Tibial nerve (tissue), 4 donors: ENCODE results near the gene MAP2K6. TPM values are rescaled to one million over a fixed set of nuclear protein-coding genes. Genes with fewer than 3 reads are reported as not detected.

Experiments
- DNase-seq, 2 donors: peaks; one replicate each; pipeline ENCODE4 v3.0.0-alpha.2; 2019; ENCODE audit warnings: low spot score in 2 of 2
- H3K27ac ChIP-seq, 4 donors: fragments of 200-600 bp; sonication (generic) in 3 of 4; one replicate each; pipeline ENCODE4 v1.5.1; 2017 to 2019; ENCODE audit warnings: mild to moderate bottlenecking in 1 of 4
- H3K27me3 ChIP-seq, 2 donors: fragments of 200-600 bp; sonication (generic) in 1 of 2; one replicate each; pipeline versions ENCODE4 v1.5.1 to v1.6.0; 2017 to 2019
- H3K36me3 ChIP-seq, 3 donors: fragments of 200-600 bp; sonication (generic); one replicate each; pipeline ENCODE4 v1.5.1; 2018 to 2019
- H3K4me1 ChIP-seq, 4 donors: fragments of 200-600 bp; sonication (generic) in 3 of 4; one replicate each; pipeline ENCODE4 v1.5.1; 2017 to 2019
- H3K4me3 ChIP-seq, 4 donors: fragments of 200-600 bp; sonication (generic) in 3 of 4; one replicate each; pipeline ENCODE4 v1.5.1; 2017 to 2019; ENCODE audit warnings: mild to moderate bottlenecking in 1 of 4, moderate library complexity in 1 of 4
- H3K9me3 ChIP-seq, 4 donors: fragments of 200-600 bp; sonication (generic) in 3 of 4; one replicate each; pipeline ENCODE4 v1.5.1; 2017 to 2019
- CTCF ChIP-seq, 5 experiments: fragments of 200-600 bp in 3 of 5; fragments of 450-650 bp in 2 of 5; sonication (generic) in 3 of 5; IDR thresholded peaks; one replicate each; pipeline ENCODE4 v1.5.1; 2016 to 2019; ENCODE audit warnings: antibody characterized with exemption in 5 of 5, mild to moderate bottlenecking in 3 of 5, moderate library complexity in 2 of 5
- EP300 ChIP-seq, 2 donors: sonication (generic); formaldehyde crosslinking; IDR thresholded peaks; one replicate each; pipeline ENCODE4 v1.6.1; 2017; ENCODE audit warnings: antibody characterized with exemption in 2 of 2, mild to moderate bottlenecking in 1 of 2
- POLR2A ChIP-seq, 2 donors: fragments of 450-650 bp; IDR thresholded peaks; one replicate each; pipeline ENCODE4 v1.6.1; 2017; ENCODE audit warnings: antibody characterized with exemption in 2 of 2, mild to moderate bottlenecking in 2 of 2, moderate library complexity in 2 of 2
- WGBS, 2 donors: methylation state at CpG; one replicate each; pipeline ENCODE4 v1.1.5; 2018; 5-methylcytosine and 5-hydroxymethylcytosine counted together
- total RNA-seq, 4 donors: library from RNA; depleted of rRNA; stranded (reverse); fragments of >200 nt; gene quantifications; one replicate each; pipeline ENCODE4 v1.1.0, GENCODE V29; 2016

Gene MAP2K6
- total RNA-seq, 4 donors from 2014 or later = 9.8 to 30.3 (median 22.8) TPM

- no peak for DNase-seq
- Histone ChIP-seq H3K4me1 (no peaks in the 10 kb centered on the region), H3K4me3 (no peak overlapping the region), H3K27ac (no peak overlapping the region), H3K36me3 (no peaks in the 10 kb centered on the region), H3K27me3 (no peaks in the 10 kb centered on the region), H3K9me3 (no peaks in the 10 kb centered on the region)
- 40 to 43% methylated on average over 5 of the region's 5 CpGs for WGBS, 2 donors
- peak in 1 of 2 donors; percentile 22 for TF ChIP-seq EP300 (IDR thresholded peaks at IDR 0.05)
- TF ChIP-seq POLR2A (IDR thresholded peaks at IDR 0.05) = no peak
- no peak for TF ChIP-seq CTCF (IDR thresholded peaks at IDR 0.05)
Measured at GRCh38 chr17:69588827-69589239, 174.3 kb downstream of the MAP2K6 start.

- no peaks in the 10 kb centered on the region for H3K4me1 ChIP-seq
- WGBS, 2 donors = 69 to 70% methylated on average over 1 of the region's 1 CpG
Measured at GRCh38 chr17:69590671-69591070, 176.2 kb downstream of the MAP2K6 start.

GRCh38 chr17:69592692-69593350, 178.3 kb downstream of the MAP2K6 start:
- no peaks in the 10 kb centered on the region for H3K36me3 ChIP-seq
- no peaks in the 10 kb centered on the region for H3K27me3 ChIP-seq
- WGBS, 2 donors = 72 to 74% methylated on average over 3 of the region's 3 CpGs
- no peak for TF ChIP-seq CTCF (IDR thresholded peaks at IDR 0.05)
- no peaks in the 10 kb centered on the region for H3K9me3 ChIP-seq
- H3K27ac ChIP-seq = no peak overlapping the region
- H3K4me3 ChIP-seq = no peak overlapping the region
- no peak for DNase-seq
- no peaks in the 10 kb centered on the region for H3K4me1 ChIP-seq

More at GRCh38 chr17:69590671-69591070, 176.2 kb downstream of the MAP2K6 start:
- H3K4me3 ChIP-seq = no peak overlapping the region
- H3K36me3 ChIP-seq = no peaks in the 10 kb centered on the region
- no peak for DNase-seq
- TF ChIP-seq EP300 (IDR thresholded peaks at IDR 0.05) = no peak
- no peak for TF ChIP-seq CTCF (IDR thresholded peaks at IDR 0.05)
- no peak for TF ChIP-seq POLR2A (IDR thresholded peaks at IDR 0.05)
- no peaks in the 10 kb centered on the region for H3K27me3 ChIP-seq
- no peaks in the 10 kb centered on the region for H3K9me3 ChIP-seq
- H3K27ac ChIP-seq = no peak overlapping the region

GRCh38 chr17:69593351-69593715, 178.8 kb downstream of the MAP2K6 start:
- 97 to 99% methylated on average over 2 of the region's 2 CpGs for WGBS, 2 donors
- DNase-seq = no peak
- Histone ChIP-seq H3K9me3 (no peaks in the 10 kb centered on the region), H3K4me1 (no peaks in the 10 kb centered on the region), H3K4me3 (no peak overlapping the region), H3K27ac (no peak overlapping the region), H3K36me3 (no peaks in the 10 kb centered on the region), H3K27me3 (no peaks in the 10 kb centered on the region)
- TF ChIP-seq CTCF (IDR thresholded peaks at IDR 0.05) = no peak
- TF ChIP-seq POLR2A (IDR thresholded peaks at IDR 0.05) = no peak
- no peak for TF ChIP-seq EP300 (IDR thresholded peaks at IDR 0.05)

GRCh38 chr17:69593716-69594115, 179.2 kb downstream of the MAP2K6 start:
- Histone ChIP-seq H3K4me1 (no peaks in the 10 kb centered on the region), H3K27ac (no peak overlapping the region), H3K36me3 (no peaks in the 10 kb centered on the region), H3K27me3 (no peaks in the 10 kb centered on the region), H3K9me3 (no peaks in the 10 kb centered on the region), H3K4me3 (no peak overlapping the region)
- no peak for DNase-seq
- TF ChIP-seq CTCF (IDR thresholded peaks at IDR 0.05) (no peak), EP300 (IDR thresholded peaks at IDR 0.05) (no peak), POLR2A (IDR thresholded peaks at IDR 0.05) (no peak)
- 85 to 86% methylated on average over 2 of the region's 2 CpGs for WGBS, 2 donors
